Activated naive CD4-positive, alpha-beta T cell treated with anti-CD3 and anti-CD28 coated beads for 36 hours (primary cell): ENCODE measurements around the gene EDA2R. TPM values are rescaled to one million over a fixed set of nuclear protein-coding genes. Genes with fewer than 3 reads are reported as not detected.

Experiments
- CTCF ChIA-PET: fragments of 350-600 bp; sonication (Branson Sonifier 250); formaldehyde crosslinking; loops from one replicate; lab custom pipeline; 2021; ENCODE audit warnings: antibody characterized with exemption; lab: Charles Lee
- DNase-seq: peaks from one replicate; pipeline ENCODE4 v3.0.0-alpha.2; 2020
- H3K27ac Mint-ChIP-seq: one replicate; pipeline ENCODE4 v1.8.0; 2021; ENCODE audit warnings: mild to moderate bottlenecking, mixed read lengths
- H3K27me3 Mint-ChIP-seq: one replicate; pipeline ENCODE4 v1.8.0; 2021; ENCODE audit warnings: low read depth, mixed read lengths
- H3K36me3 Mint-ChIP-seq: one replicate; pipeline ENCODE4 v1.8.0; 2021; ENCODE audit warnings: low read depth, mixed read lengths
- H3K4me1 Mint-ChIP-seq: one replicate; pipeline ENCODE4 v1.8.0; 2021; ENCODE audit warnings: low read depth, mixed read lengths
- H3K4me3 Mint-ChIP-seq: one replicate; pipeline ENCODE4 v1.8.0; 2021; ENCODE audit warnings: mild to moderate bottlenecking, moderate library complexity, mixed read lengths
- H3K9me3 Mint-ChIP-seq: one replicate; pipeline ENCODE4 v1.8.0; 2021; ENCODE audit warnings: mixed read lengths
- intact Hi-C: fragments of 100-400 bp; cut with micrococcal nuclease; formaldehyde crosslinking; loops from one replicate; pipeline ENCODE4 v1.15.1; 2023
- total RNA-seq, 2 experiments: library from RNA; stranded (reverse); gene quantifications; one replicate each; pipeline ENCODE4 v1.2.3, GENCODE V29; 2021

The EDA2R gene
- 1 to 10 TPM; 5.8 TPM for total RNA-seq

DNA sequence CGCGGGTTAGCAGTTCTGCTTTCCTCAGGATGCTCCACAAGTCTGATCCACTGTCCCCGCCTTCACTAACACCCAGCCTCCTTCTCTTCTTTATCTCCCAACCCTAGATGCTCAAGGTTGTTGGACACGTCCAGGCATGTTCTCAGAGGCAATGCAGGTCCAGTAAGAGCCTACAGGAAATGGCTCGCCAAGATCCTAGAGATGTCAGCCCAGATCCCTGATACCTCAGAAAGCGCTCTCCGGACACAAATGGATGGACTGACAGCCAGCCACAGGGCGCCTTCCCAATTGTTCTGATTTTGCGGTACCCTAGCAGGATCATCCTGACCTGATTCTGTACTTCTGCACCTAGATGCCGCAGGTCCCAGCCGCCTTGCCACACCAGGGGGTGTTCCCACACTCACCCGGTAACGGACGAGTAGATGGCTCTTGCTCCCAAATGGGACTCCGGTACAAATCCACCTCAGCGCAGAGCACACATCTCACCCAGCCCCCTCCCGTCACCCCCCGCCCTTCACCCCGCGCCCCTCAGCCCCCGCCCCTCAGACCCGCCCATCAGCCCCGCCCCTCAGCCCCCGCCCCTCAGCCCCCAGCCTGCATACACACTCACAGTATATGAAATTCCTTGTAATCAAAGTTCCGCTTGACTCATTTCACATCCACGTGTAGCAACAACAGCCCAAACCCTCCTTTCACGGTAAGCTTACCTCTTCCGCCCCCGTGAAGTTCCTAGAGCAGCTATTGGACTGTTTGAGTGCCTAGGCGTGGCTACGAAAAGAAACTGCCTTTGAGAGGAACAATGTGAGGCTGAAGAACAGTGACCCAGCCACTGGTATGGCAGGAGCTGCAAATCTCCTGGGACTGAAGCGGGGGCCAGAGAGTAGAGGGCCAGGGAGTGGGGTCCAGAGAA is at the start of gene EDA2R:
Gene EDA2R (minus strand): TSS at position 488 of the 910 bp plus-strand sequence. CDS start 23,058 bp downstream, outside the sequence.
- Mint-ChIP-seq H3K4me3 (peak within 1 kb of the TSS; percentile 85), H3K36me3 (no peaks in the 10 kb centered on the region), H3K9me3 (no peaks in the 10 kb centered on the region), H3K27me3 (no peaks in the 10 kb centered on the region), H3K27ac (peak within 1 kb of the TSS; percentile 65), H3K4me1 (peaks cover 4% of the 10 kb centered on the region)
- peak; percentile 66 for DNase-seq
- intact Hi-C loops = loop anchor here (1.0 kb wide), 1 partner anchor 90 kb away; no protein-coding TSS in a partner anchor
- CTCF ChIA-PET = interaction anchor here (1.5 kb wide), 1 partner anchor 90 kb away, joined by 5 read pairs; no protein-coding TSS in a partner anchor

- no peaks in the 10 kb centered on the region for H3K36me3 Mint-ChIP-seq
- no peak for DNase-seq
- H3K4me1 Mint-ChIP-seq = no peaks in the 10 kb centered on the region
- no peaks in the 10 kb centered on the region for H3K27me3 Mint-ChIP-seq
- no peak overlapping the region for H3K27ac Mint-ChIP-seq
- intact Hi-C loops = no loop called here
- CTCF ChIA-PET = no interaction called here
- no peaks in the 10 kb centered on the region for H3K9me3 Mint-ChIP-seq
- no peak overlapping the region for H3K4me3 Mint-ChIP-seq
These were observed 45.3 kb upstream of the EDA2R start for GRCh38 chrX:66684196-66684595.

DNA sequence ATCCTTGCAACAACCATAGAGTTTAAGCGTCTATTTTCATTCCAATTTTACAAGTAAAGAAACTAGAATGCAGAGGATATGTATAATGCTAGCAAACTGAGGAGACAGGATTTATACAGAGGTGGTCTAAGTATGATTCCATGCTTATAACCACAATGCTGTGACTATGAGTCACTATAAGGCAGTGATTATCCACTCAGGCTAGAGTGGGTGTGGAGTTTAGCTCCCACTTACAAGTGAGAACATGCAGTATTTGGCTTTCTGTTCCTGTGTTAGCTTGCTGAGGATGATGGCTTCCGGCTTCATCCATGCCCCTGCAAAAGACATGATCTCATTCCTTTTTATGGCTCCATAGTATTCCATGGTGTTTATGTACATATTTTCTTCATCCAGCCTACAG is 41.6 kb upstream of the EDA2R start:
- no peak overlapping the region for H3K4me3 Mint-ChIP-seq
- CTCF ChIA-PET = interaction anchor here (0.9 kb wide), 1 partner anchor 48 kb away, joined by 3 read pairs; no protein-coding TSS in a partner anchor
- no peaks in the 10 kb centered on the region for H3K9me3 Mint-ChIP-seq
- no peak for DNase-seq
- H3K27ac Mint-ChIP-seq = no peak overlapping the region
- no peaks in the 10 kb centered on the region for H3K36me3 Mint-ChIP-seq
- peaks cover 3% of the 10 kb centered on the region for H3K4me1 Mint-ChIP-seq
- intact Hi-C loops = no loop called here
- no peaks in the 10 kb centered on the region for H3K27me3 Mint-ChIP-seq

- intact Hi-C loops = no loop called here
- Mint-ChIP-seq H3K27me3 (no peaks in the 10 kb centered on the region), H3K36me3 (no peaks in the 10 kb centered on the region), H3K4me1 (peaks cover 3% of the 10 kb centered on the region), H3K27ac (no peak overlapping the region), H3K4me3 (no peak overlapping the region), H3K9me3 (no peaks in the 10 kb centered on the region)
- CTCF ChIA-PET = interaction anchor here (0.9 kb wide), 1 partner anchor 52 kb away, joined by 3 read pairs; no protein-coding TSS in a partner anchor
- DNase-seq = no peak
These were observed 38.6 kb upstream of the EDA2R start for GRCh38 chrX:66677430-66677829.

DNA sequence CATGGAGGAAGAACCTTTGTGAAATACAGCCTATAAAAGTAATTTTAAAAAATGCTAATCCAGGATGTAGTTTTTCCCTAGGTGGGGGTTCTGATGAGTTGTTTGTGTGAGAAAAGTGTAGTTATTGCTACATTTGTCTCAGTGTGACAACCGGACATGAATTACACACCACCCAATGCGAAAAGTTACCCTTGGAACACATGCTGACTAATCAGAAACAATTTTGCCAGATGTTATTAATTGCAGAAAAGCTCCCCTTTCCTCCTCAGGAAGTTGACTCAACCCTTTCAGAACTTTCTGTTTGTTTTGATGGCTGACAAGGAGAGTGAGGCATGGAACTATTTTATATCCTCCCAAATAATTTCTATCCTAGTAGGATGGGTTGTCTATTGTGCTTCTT is 38.1 kb upstream of the EDA2R start:
- no peaks in the 10 kb centered on the region for H3K9me3 Mint-ChIP-seq
- no peak overlapping the region for H3K4me3 Mint-ChIP-seq
- H3K27me3 Mint-ChIP-seq = no peaks in the 10 kb centered on the region
- intact Hi-C loops = no loop called here
- DNase-seq = no peak
- H3K4me1 Mint-ChIP-seq = peaks cover 3% of the 10 kb centered on the region
- H3K36me3 Mint-ChIP-seq = no peaks in the 10 kb centered on the region
- H3K27ac Mint-ChIP-seq = no peak overlapping the region
- CTCF ChIA-PET = interaction anchor here (0.9 kb wide), 1 partner anchor 52 kb away, joined by 3 read pairs; no protein-coding TSS in a partner anchor

DNA sequence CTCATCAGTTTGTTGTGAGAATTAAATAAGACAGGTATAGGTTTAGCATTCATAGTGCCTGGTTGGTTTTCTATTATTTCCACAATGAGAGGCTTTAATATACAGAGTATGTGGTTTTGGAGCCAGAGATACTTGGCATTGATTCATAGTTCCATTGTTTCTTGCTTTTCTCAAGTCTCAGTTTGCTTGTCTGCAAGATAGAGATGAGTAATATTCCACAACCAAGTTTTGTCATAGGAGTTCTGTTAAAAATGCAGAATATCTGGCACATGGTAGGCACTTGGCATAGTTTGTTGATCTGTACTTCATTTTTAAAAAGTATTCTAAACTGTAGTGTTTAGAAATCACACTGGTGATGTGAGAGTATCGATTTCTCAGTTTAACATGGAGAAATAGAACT is 37.5 kb upstream of the EDA2R start:
- CTCF ChIA-PET = no interaction called here
- Mint-ChIP-seq H3K4me3 (no peak overlapping the region), H3K27ac (no peak overlapping the region)

DNA sequence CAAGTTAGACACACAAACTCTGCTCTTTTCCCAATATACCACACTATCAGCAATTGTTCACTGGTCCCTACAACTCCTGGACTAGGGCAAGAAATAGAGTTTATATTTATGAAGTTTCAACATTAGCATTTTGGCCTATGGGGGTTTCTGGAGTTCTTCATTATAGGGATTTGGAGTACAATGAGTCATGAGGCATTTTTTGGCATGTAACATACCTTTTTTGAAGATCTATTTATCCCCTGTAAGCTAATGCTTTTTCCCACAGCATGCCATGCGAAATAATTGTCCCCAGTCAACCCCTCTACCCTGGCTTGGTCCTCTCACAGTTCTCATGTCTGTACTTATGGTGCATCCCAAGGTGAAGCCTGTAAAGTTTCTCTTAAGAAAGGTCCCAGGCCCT is 36.7 kb upstream of the EDA2R start:
- no peak overlapping the region for H3K4me3 Mint-ChIP-seq
- H3K27me3 Mint-ChIP-seq = no peaks in the 10 kb centered on the region
- H3K9me3 Mint-ChIP-seq = peaks cover 1% of the 10 kb centered on the region
- H3K36me3 Mint-ChIP-seq = no peaks in the 10 kb centered on the region
- intact Hi-C loops = no loop called here
- peaks cover 3% of the 10 kb centered on the region for H3K4me1 Mint-ChIP-seq
- CTCF ChIA-PET = no interaction called here
- no peak overlapping the region for H3K27ac Mint-ChIP-seq
- no peak for DNase-seq

More for the DNA sequence above, 37.5 kb upstream of the EDA2R start:
- Mint-ChIP-seq H3K4me1 (peaks cover 3% of the 10 kb centered on the region), H3K27me3 (no peaks in the 10 kb centered on the region), H3K36me3 (no peaks in the 10 kb centered on the region), H3K9me3 (peaks cover 1% of the 10 kb centered on the region)
- intact Hi-C loops = no loop called here
- no peak for DNase-seq

DNA sequence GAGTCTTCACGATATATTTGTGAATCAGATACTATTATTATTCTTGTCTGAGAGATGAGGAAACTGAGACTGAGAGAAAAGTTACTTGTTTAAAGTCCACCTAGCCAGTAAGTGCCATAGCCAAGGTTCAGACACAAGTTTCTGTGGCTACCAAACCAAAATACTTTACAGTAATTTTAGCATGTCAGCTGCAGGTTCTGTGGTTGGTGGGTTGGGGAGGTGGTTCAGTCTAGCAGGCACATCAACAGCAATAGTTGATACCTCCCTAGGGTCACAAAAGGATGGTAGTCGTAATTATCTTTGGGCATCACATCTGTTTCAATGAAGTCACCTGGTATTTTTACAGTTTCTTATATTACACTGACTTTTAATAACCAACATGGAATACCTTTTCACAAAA is 35.6 kb upstream of the EDA2R start:
- CTCF ChIA-PET = no interaction called here
- Mint-ChIP-seq H3K36me3 (no peaks in the 10 kb centered on the region), H3K27me3 (no peaks in the 10 kb centered on the region), H3K27ac (no peak overlapping the region), H3K4me3 (no peak overlapping the region), H3K9me3 (peaks cover 1% of the 10 kb centered on the region), H3K4me1 (peaks cover 3% of the 10 kb centered on the region)
- intact Hi-C loops = no loop called here
- DNase-seq = no peak

GRCh38 chrX:66672106-66672505 is 33.2 kb upstream of the EDA2R start:
- DNase-seq = no peak
- Mint-ChIP-seq H3K4me1 (peaks cover 3% of the 10 kb centered on the region), H3K27ac (no peak overlapping the region), H3K36me3 (no peaks in the 10 kb centered on the region), H3K27me3 (no peaks in the 10 kb centered on the region), H3K4me3 (no peak overlapping the region), H3K9me3 (peaks cover 1% of the 10 kb centered on the region)
- CTCF ChIA-PET = no interaction called here
- intact Hi-C loops = no loop called here

DNA sequence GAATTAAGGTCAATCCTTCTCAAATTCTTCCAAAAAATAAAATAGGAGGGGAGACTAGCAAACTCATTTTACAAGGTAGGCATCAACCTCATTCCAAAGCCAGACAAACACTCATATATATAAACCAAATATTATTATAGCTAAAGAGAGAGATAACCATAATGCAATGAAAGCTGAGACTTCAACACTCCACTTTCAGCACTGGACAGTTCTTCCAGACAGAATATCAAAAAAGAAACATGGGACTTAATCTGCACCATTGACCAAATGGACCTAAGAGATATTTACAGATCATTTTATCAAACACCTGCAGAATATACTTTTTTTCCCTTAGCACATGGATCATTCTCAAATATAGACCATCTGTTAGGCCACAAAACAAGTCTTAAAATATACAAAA is 15.5 kb upstream of the EDA2R start:
- intact Hi-C loops = no loop called here
- no peaks in the 10 kb centered on the region for H3K4me1 Mint-ChIP-seq
- H3K27me3 Mint-ChIP-seq = peaks cover 8% of the 10 kb centered on the region
- no peak for DNase-seq
- H3K27ac Mint-ChIP-seq = no peak overlapping the region
- H3K4me3 Mint-ChIP-seq = no peak overlapping the region
- H3K9me3 Mint-ChIP-seq = no peaks in the 10 kb centered on the region
- CTCF ChIA-PET = no interaction called here
- no peaks in the 10 kb centered on the region for H3K36me3 Mint-ChIP-seq

DNA sequence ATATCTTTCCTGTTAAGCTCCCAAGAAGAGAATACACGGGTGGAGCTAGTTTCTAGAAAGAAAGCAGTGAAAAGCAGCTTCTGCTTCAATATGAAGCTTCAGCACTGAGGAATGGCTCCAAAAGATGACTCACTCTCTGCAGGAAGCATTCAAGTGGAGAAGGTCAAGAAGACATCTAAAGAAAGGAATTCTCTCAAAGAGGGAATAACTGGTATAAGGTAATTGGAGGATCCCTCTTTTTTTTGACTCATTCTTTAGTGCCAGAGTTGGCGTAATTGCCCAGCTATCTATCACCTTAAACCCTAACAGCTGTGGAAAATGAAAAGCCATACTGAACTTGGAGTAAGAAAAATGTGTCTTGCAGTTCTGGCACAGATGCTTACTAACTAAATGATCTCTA is 3.5 kb downstream of the EDA2R start:
- no peaks in the 10 kb centered on the region for H3K36me3 Mint-ChIP-seq
- H3K4me3 Mint-ChIP-seq = no peak overlapping the region
- intact Hi-C loops = no loop called here
- no peaks in the 10 kb centered on the region for H3K27me3 Mint-ChIP-seq
- DNase-seq = no peak
- no peak overlapping the region for H3K27ac Mint-ChIP-seq
- peaks cover 4% of the 10 kb centered on the region for H3K4me1 Mint-ChIP-seq
- no peaks in the 10 kb centered on the region for H3K9me3 Mint-ChIP-seq
- CTCF ChIA-PET = no interaction called here

DNA sequence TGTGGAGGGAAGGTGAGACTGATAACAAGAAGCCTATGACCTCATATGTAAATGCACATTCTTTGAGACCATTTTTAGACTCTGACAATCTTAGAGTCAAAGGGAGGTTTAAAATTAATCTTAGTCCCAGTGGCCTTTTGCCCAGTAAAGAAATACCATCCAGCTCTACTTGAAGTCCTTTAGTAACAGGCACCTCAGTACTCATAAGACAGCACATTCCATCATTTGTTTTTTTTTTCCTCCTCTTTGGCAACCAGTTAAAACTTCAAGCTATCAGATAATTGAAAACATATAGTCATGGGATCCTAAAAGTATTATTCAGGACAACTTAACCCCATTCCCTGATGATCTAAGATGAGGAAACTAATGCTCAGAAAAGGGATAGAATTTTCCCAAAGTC is 4.6 kb downstream of the EDA2R start:
- no peaks in the 10 kb centered on the region for H3K27me3 Mint-ChIP-seq
- DNase-seq = no peak
- H3K27ac Mint-ChIP-seq = no peak overlapping the region
- intact Hi-C loops = no loop called here
- CTCF ChIA-PET = interaction anchor here (0.7 kb wide), 1 partner anchor 486 kb away, joined by 3 read pairs; no protein-coding TSS in a partner anchor
- H3K4me3 Mint-ChIP-seq = no peak overlapping the region
- no peaks in the 10 kb centered on the region for H3K36me3 Mint-ChIP-seq
- peaks cover 1% of the 10 kb centered on the region for H3K4me1 Mint-ChIP-seq
- no peaks in the 10 kb centered on the region for H3K9me3 Mint-ChIP-seq

DNA sequence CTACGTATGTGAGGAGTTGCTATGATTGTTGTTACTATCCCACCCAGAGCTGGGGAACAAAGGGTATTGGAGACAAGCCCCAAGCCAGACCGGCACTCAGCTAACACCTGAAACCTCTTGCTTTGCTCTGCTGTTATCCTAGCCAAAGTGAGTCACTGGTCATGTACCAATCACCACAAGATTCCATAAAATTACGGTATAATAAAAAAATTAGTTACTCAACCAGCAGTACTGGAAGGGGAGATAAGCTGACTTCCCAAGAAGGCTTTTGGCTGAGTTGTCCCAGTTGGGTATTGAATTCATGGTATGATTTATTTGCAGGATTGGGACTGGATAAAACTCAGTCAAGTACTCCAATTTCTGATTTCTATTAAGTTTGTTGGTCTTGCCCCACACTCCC is 5.3 kb downstream of the EDA2R start:
- Mint-ChIP-seq H3K36me3 (no peaks in the 10 kb centered on the region), H3K4me3 (no peak overlapping the region), H3K9me3 (no peaks in the 10 kb centered on the region), H3K4me1 (no peaks in the 10 kb centered on the region), H3K27me3 (no peaks in the 10 kb centered on the region), H3K27ac (no peak overlapping the region)
- intact Hi-C loops = no loop called here
- no peak for DNase-seq
- CTCF ChIA-PET = no interaction called here
